ENCODE data around the gene DMRT1. TPM values are rescaled to one million over a fixed set of nuclear protein-coding genes. Genes with fewer than 3 reads are reported as not detected.

The DMRT1 gene
- total RNA-seq, 1 donor, result not detected

GRCh38 chr9:973295-973834 lies 131.9 kb downstream of the DMRT1 start:
- DNase-seq (ENCODE audit: low read depth), result no peak
- no peak for TF ChIP-seq CTCF (IDR thresholded peaks at IDR 0.05; ENCODE audit: insufficient read depth, low read length)
- no peak overlapping the region for H3K4me3 ChIP-seq (ENCODE audit: low read depth, low read length)

- H3K4me3 ChIP-seq (ENCODE audit: low read depth, low read length), result no peak overlapping the region
- no peak for TF ChIP-seq CTCF (IDR thresholded peaks at IDR 0.05; ENCODE audit: insufficient read depth, low read length)
- no peak for DNase-seq (ENCODE audit: low read depth)
Measured at GRCh38 chr9:974031-974995, 132.8 kb downstream of the DMRT1 start.

GRCh38 chr9:974996-975739 lies 133.7 kb downstream of the DMRT1 start:
- no peak overlapping the region for H3K4me3 ChIP-seq (ENCODE audit: low read depth, low read length)
- no peak for DNase-seq (ENCODE audit: low read depth)
- TF ChIP-seq CTCF (IDR thresholded peaks at IDR 0.05; ENCODE audit: insufficient read depth, low read length), result no peak

GRCh38 chr9:975740-976257 lies 134.3 kb downstream of the DMRT1 start:
- DNase-seq (ENCODE audit: low read depth), result no peak
- TF ChIP-seq CTCF (IDR thresholded peaks at IDR 0.05; ENCODE audit: insufficient read depth, low read length), result no peak
- no peak overlapping the region for H3K4me3 ChIP-seq (ENCODE audit: low read depth, low read length)

- no peak within 1 kb of the TSS for H3K4me3 ChIP-seq (ENCODE audit: low read depth, low read length)
- no peak for DNase-seq (ENCODE audit: low read depth)
- TF ChIP-seq CTCF (IDR thresholded peaks at IDR 0.05; ENCODE audit: insufficient read depth, low read length), result no peak
Measured at GRCh38 chr9:976258-976942, 134.9 kb downstream of the DMRT1 start, which contains the start of gene DMRT3. TSS of gene DMRT3 (plus strand) at chr9:976655. CDS start at chr9:977002, 347 bp downstream.
